ENCODE measurements around the gene NDUFC2.

DNA sequence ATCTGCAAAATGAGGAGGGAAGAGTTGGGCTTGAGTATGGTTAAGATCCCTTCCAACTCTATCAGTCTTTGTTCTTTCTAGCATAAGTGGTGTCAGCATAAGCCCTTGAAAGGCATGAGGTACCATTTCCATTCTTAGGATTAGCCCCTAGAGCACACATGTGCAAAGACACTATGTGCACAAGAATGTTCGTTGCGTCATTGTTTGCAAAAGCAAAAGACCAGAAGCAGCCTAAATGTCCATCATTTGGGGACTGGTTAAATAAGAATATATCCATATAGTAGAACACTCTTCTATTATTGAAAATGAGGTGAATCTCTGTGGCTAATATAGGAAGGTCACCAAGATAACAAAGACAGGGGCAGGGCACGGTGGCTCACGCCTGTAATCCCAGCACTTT lies 46.6 kb downstream of the NDUFC2 start:
- TF ChIP-seq, protein P1, sequence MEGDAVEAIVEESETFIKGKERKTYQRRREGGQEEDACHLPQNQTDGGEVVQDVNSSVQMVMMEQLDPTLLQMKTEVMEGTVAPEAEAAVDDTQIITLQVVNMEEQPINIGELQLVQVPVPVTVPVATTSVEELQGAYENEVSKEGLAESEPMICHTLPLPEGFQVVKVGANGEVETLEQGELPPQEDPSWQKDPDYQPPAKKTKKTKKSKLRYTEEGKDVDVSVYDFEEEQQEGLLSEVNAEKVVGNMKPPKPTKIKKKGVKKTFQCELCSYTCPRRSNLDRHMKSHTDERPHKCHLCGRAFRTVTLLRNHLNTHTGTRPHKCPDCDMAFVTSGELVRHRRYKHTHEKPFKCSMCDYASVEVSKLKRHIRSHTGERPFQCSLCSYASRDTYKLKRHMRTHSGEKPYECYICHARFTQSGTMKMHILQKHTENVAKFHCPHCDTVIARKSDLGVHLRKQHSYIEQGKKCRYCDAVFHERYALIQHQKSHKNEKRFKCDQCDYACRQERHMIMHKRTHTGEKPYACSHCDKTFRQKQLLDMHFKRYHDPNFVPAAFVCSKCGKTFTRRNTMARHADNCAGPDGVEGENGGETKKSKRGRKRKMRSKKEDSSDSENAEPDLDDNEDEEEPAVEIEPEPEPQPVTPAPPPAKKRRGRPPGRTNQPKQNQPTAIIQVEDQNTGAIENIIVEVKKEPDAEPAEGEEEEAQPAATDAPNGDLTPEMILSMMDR (IDR thresholded peaks at IDR 0.05): no peak
- no peak for TF ChIP-seq POLR2AphosphoS5 (IDR thresholded peaks at IDR 0.05)
- TF ChIP-seq POLR2A (IDR thresholded peaks at IDR 0.05): no peak

All from upper lobe of left lung (tissue), 4 donors.